HepG2 (cell line): ENCODE results near the gene LSM14B. TPM values are rescaled to one million over a fixed set of nuclear protein-coding genes. Genes with fewer than 3 reads are reported as not detected.
A peak's percentile ranks its signal among the peaks of the same experiment; 100 is the strongest.

Experiments
- ATAC-seq: fragments of 200-7000 bp; cut with Tn5 transposase; 3 replicates; pipeline ENCODE4 v1.9.1; 2020; ENCODE audit warnings: mild to moderate bottlenecking, moderate library complexity
- BruUV-seq: library from RNA; stranded (reverse); fragments of 400-500 nt; replicated peaks from 2 replicates; lab custom pipeline; 2021; lab: Mats Ljungman, UMichigan
- CTCF ChIA-PET: fragments of 300-600 bp; formaldehyde crosslinking; extraction: SDS; loops from one replicate; lab custom pipeline; 2021; ENCODE audit warnings: low total read pairs, inconsistent platforms, low intra/inter-chr PET ratio; lab: Yijun Ruan, JAX
- POLR2A ChIA-PET: fragments of 350-600 bp; sonication (Branson Sonifier 250); formaldehyde crosslinking; loops from one replicate; lab custom pipeline; 2020; ENCODE audit warnings: antibody characterized with exemption, inconsistent platforms; lab: Yijun Ruan, JAX
- DNase-seq: peaks from one replicate; pipeline ENCODE4 v3.0.0-alpha.2; 2015; ENCODE audit warnings: low spot score
- FAIRE-seq: peaks from 3 replicates; lab custom pipeline; 2011; peaks lifted over from hg19 to GRCh38; lab: Jason Lieb, UNC
- H2AFZ ChIP-seq: one replicate; pipeline ENCODE4 v1.6.1; 2011; ENCODE audit warnings: low read length, inconsistent platforms
- H3K27ac ChIP-seq: fragments of 300-600 bp; 3 replicates; pipeline ENCODE4 v1.8.0; 2011; ENCODE audit warnings: mixed run types, mild to moderate bottlenecking, mixed read lengths, low read length, inconsistent platforms; ENCODE audit not compliant: insufficient read depth; ENCODE audit errors: extremely low read length
- H3K27me3 ChIP-seq, 2 experiments: fragments of 200-600 bp in 1 of 2; 2 replicates in 1 of 2; 3 replicates in 1 of 2; pipeline versions ENCODE4 v1.6.0 to v1.8.0; 2011; ENCODE audit warnings: low read length in 2 of 2, mild to moderate bottlenecking in 2 of 2, moderate library complexity in 2 of 2, inconsistent platforms in 1 of 2; ENCODE audit not compliant: insufficient read depth in 2 of 2, control insufficient read depth in 1 of 2
- H3K36me3 ChIP-seq, 2 experiments: fragments of 200-600 bp in 1 of 2; replicated peaks in 1 of 2; 2 replicates in 1 of 2; 3 replicates in 1 of 2; pipeline versions ENCODE4 v1.5.1 to v1.8.0; 2011; ENCODE audit warnings: low read length in 2 of 2, inconsistent platforms in 1 of 2; ENCODE audit not compliant: insufficient read depth in 2 of 2, control insufficient read depth in 1 of 2
- H3K4me1 ChIP-seq: 2 replicates; pipeline ENCODE4 v1.5.1; 2012; ENCODE audit warnings: low read length, inconsistent platforms; ENCODE audit not compliant: insufficient read depth
- H3K4me2 ChIP-seq: 2 replicates; pipeline ENCODE4 v1.6.0; 2011; ENCODE audit warnings: low read depth, low read length, inconsistent platforms
- H3K4me3 ChIP-seq, 3 experiments: fragments of 200-600 bp in 1 of 3; sonication (generic), shearing (Covaris generic) in 1 of 3; replicated peaks in 1 of 3; 2 replicates each; pipeline ENCODE4 v1.5.1; 2011 to 2016; ENCODE audit warnings: low read length in 3 of 3, inconsistent platforms in 2 of 3, low read depth in 2 of 3, mild to moderate bottlenecking in 2 of 3, control low read depth in 1 of 3, mixed read lengths in 1 of 3; ENCODE audit not compliant: insufficient read depth in 1 of 3
- H3K79me2 ChIP-seq: one replicate; pipeline ENCODE4 v1.6.1; 2011; ENCODE audit warnings: low read length, inconsistent platforms; ENCODE audit not compliant: insufficient read depth
- H3K9ac ChIP-seq: 2 replicates; pipeline ENCODE4 v1.6.0; 2011; ENCODE audit warnings: mild to moderate bottlenecking, low read depth, low read length, inconsistent platforms; ENCODE audit not compliant: insufficient read depth
- H3K9me3 ChIP-seq: 2 replicates; pipeline ENCODE4 v1.5.1; 2012; ENCODE audit warnings: mild to moderate bottlenecking, low read length
- H4K20me1 ChIP-seq: 2 replicates; pipeline ENCODE4 v1.6.0; 2011; ENCODE audit warnings: inconsistent platforms, mild to moderate bottlenecking, low read length, moderate library complexity; ENCODE audit not compliant: insufficient read depth
- AGO2 ChIP-seq: fragments of 200-400 bp; formaldehyde crosslinking; optimal IDR thresholded peaks from 2 replicates; pipeline ENCODE3; 2017; ENCODE audit warnings: mild to moderate bottlenecking, low read depth, low read length, moderate library complexity
- BORCS8-MEF2B ChIP-seq: sonication (generic); formaldehyde crosslinking; IDR thresholded peaks from 2 replicates; pipeline ENCODE4 v1.8.0; 2022; ENCODE audit warnings: mild to moderate bottlenecking, missing genetic modification reagents
- NKX3-1 ChIP-seq: sonication (generic); formaldehyde crosslinking; IDR thresholded peaks from 2 replicates; pipeline ENCODE4 v1.5.0; 2020; ENCODE audit warnings: missing genetic modification reagents
- RXRB ChIP-seq: IDR thresholded peaks from 2 replicates; pipeline ENCODE4 v1.6.1; 2016; ENCODE audit warnings: borderline replicate concordance, missing genetic modification reagents, missing compliant biosample characterization
- ZNF326 ChIP-seq: sonication (generic); formaldehyde crosslinking; IDR thresholded peaks from 2 replicates; pipeline ENCODE4 v1.4.0; 2020; ENCODE audit warnings: missing genetic modification reagents, borderline replicate concordance
- WGBS: methylation state at CpG from one replicate; pipeline ENCODE4 v1.1.6; 2017; ENCODE audit warnings: low lambda C conversion rate; 5-methylcytosine and 5-hydroxymethylcytosine counted together
- in situ Hi-C: cut with HindIII; loops from 2 replicates; pipeline ENCODE4 v1.10.0; 2017; ENCODE audit warnings: low pct_unique_long_range_greater_than_20kb; ENCODE audit not compliant: extremely low pct_ligation_motif_present
- intact Hi-C: fragments of 100-400 bp; cut with micrococcal nuclease; formaldehyde crosslinking; loops from one replicate; pipeline ENCODE4 v1.10.0; 2022; ENCODE audit not compliant: unreplicated experiment
- polyA plus RNA-seq, 8 experiments: library from polyadenylated mRNA; depleted of rRNA in 3 of 8; stranded (reverse) in 7 of 8; unstranded in 1 of 8; fragments of >200 nt; fragmentation: Illumina TruSeq in 4 of 8; extraction: Trizol in 4 of 8; gene quantifications; 2 replicates each; pipeline versions ENCODE4 v1.2.1 to v1.2.3, GENCODE V29; 2011 to 2016; ENCODE audit warnings: low read depth in 4 of 8, missing spikeins in 1 of 8, mixed read lengths in 1 of 8; ENCODE audit not compliant: insufficient read depth in 1 of 8
- total RNA-seq, 5 experiments: library from RNA; depleted of rRNA; stranded (reverse); fragments of >200 nt; fragmentation: Illumina TruSeq; extraction: Trizol; gene quantifications; 2 replicates each; pipeline ENCODE4 v1.2.3, GENCODE V29; 2016; ENCODE audit warnings: low read depth in 1 of 5
- TF ChIP-seq, protein P1 (sequence below): sonication (generic); formaldehyde crosslinking; IDR thresholded peaks from 2 replicates; pipeline ENCODE4 v1.5.0; 2020; ENCODE audit warnings: mild to moderate bottlenecking, missing genetic modification reagents, borderline replicate concordance
- TF ChIP-seq, protein P2 (sequence below): fragments of 450-650 bp; IDR thresholded peaks from 2 replicates; pipeline ENCODE4 v1.6.1; 2016
- TF ChIP-seq, protein P3 (sequence below): IDR thresholded peaks from 2 replicates; pipeline ENCODE4 v1.6.1; 2016; ENCODE audit warnings: missing biosample characterization, missing genetic modification reagents, low read depth
- TF ChIP-seq, protein P4 (sequence below): sonication (generic); formaldehyde crosslinking; IDR thresholded peaks from 2 replicates; pipeline ENCODE4 v1.4.0; 2020; ENCODE audit warnings: mild to moderate bottlenecking, missing genetic modification reagents

The LSM14B gene
- total and polyA plus RNA-seq, 2 of the 13 experiments (the other 11 are each of a cell fraction or from before 2014, with no cell fraction given), result 43.3 to 79.2 TPM

DNA sequence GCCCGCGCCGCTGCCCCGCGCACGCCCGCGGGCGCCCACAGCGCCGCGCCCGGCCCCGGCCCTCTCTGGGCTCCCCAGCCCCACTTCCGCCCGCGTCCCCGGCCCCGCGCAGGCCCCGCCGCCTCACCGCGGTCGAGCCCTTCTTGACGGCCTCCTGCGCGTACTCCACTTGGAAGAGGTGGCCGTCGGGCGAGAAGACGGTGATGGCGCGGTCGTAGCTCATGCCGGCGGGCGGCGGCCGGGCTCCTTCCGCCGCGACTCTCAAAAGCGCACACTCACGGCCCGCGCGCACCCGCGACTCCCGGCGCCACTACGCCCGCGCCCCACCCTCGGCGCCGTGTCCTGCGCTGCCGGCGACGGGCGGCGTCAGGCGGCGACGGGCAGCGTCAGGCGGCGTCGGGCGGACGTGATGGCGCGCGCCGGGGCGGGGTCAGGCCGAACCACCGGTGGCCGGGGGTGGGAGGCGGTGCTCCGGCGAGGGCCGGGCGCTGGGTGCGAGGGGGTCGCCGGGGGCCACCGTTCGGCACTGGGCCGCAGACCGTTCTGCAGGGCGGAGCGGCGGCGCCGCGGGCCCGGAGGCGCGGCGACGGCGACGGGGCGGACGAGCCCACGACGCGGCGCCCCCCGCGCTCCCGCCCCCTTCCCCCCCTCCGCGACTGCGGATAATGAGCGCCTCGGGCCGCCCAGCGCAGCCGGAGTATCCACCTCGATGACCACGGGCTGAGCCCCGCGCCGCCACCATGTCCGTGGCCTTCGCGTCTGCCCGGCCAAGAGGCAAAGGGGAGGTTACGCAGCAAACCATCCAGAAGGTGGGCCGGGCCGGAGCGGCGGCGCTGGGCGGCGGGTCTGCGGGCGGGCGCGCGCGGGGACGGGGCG lies 21.0 kb downstream of the LSM14B start, which contains the start of the genes PSMA7 and SS18L1:
TSS of gene PSMA7 (minus strand) at position 314 of the 876 bp plus-strand sequence. CDS start at position 223, 91 bp downstream.
TSS of gene SS18L1 (plus strand) at position 689 of the 876 bp plus-strand sequence. CDS start at position 741, 52 bp downstream.
- POLR2A ChIA-PET, result interaction anchor here (1.0 to 3.4 kb wide), 7 partner anchors 19 to 232 kb away, joined by 3 to 45 read pairs (median 7); partner anchors contain the start of genes LSM14B and TAF4
- H3K4me2 ChIP-seq, result peak within 1 kb of the TSS; percentile 96
- FAIRE-seq (no peak), DNase-seq (peak; percentile 84), ATAC-seq (peak; percentile 71)
- H2AFZ ChIP-seq, result no peak within 1 kb of the TSS
- no TSS peak for BruUV-seq
- peaks cover 59% of the 10 kb centered on the region for H3K4me1 ChIP-seq
- H3K4me3 ChIP-seq, result peak within 1 kb of the TSS; percentile 87 to 93 (median 88)
- peak within 1 kb of the TSS; percentile 72 for H3K27ac ChIP-seq
- peaks cover 48% of the 10 kb centered on the region for H4K20me1 ChIP-seq
- H3K36me3 ChIP-seq, result peaks cover 16 to 26% of the 10 kb centered on the region in 2 experiments
- H3K79me2 ChIP-seq, result peaks cover 83% of the 10 kb centered on the region
- CTCF ChIA-PET, result interaction anchor here (3.5 kb wide), 1 partner anchor 132 kb away, joined by 13 read pairs; no protein-coding TSS in a partner anchor
- H3K9me3 ChIP-seq, result no peaks in the 10 kb centered on the region
- in situ Hi-C loops (loop anchor here (5.0 kb wide), 1 partner anchor 131 kb away; no protein-coding TSS in a partner anchor), intact Hi-C loops (no loop called here)
- peak within 1 kb of the TSS; percentile 90 for H3K9ac ChIP-seq
- no peaks in the 10 kb centered on the region; a peak in 1 of 5 replicates for H3K27me3 ChIP-seq
- WGBS, result under 1% methylated on average over 79 of the region's 148 CpGs
- TF ChIP-seq RXRB (CRISPR knock-in tag) (peak; percentile 47; the same call in 1 of the 2 replicates), ZNF326 (CRISPR knock-in tag) (no peak), AGO2 (no peak), BORCS8-MEF2B (CRISPR knock-in tag) (peak; percentile 60; the same call in 1 of the 2 replicates), NKX3-1 (CRISPR knock-in tag) (no peak)
- TF ChIP-seq, protein P1, sequence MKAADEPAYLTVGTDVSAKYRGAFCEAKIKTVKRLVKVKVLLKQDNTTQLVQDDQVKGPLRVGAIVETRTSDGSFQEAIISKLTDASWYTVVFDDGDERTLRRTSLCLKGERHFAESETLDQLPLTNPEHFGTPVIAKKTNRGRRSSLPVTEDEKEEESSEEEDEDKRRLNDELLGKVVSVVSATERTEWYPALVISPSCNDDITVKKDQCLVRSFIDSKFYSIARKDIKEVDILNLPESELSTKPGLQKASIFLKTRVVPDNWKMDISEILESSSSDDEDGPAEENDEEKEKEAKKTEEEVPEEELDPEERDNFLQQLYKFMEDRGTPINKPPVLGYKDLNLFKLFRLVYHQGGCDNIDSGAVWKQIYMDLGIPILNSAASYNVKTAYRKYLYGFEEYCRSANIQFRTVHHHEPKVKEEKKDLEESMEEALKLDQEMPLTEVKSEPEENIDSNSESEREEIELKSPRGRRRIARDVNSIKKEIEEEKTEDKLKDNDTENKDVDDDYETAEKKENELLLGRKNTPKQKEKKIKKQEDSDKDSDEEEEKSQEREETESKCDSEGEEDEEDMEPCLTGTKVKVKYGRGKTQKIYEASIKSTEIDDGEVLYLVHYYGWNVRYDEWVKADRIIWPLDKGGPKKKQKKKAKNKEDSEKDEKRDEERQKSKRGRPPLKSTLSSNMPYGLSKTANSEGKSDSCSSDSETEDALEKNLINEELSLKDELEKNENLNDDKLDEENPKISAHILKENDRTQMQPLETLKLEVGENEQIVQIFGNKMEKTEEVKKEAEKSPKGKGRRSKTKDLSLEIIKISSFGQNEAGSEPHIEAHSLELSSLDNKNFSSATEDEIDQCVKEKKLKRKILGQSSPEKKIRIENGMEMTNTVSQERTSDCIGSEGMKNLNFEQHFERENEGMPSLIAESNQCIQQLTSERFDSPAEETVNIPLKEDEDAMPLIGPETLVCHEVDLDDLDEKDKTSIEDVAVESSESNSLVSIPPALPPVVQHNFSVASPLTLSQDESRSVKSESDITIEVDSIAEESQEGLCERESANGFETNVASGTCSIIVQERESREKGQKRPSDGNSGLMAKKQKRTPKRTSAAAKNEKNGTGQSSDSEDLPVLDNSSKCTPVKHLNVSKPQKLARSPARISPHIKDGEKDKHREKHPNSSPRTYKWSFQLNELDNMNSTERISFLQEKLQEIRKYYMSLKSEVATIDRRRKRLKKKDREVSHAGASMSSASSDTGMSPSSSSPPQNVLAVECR (CRISPR knock-in tag), result peak; percentile 91; the same call in 1 of the 2 replicates
- TF ChIP-seq, protein P2, sequence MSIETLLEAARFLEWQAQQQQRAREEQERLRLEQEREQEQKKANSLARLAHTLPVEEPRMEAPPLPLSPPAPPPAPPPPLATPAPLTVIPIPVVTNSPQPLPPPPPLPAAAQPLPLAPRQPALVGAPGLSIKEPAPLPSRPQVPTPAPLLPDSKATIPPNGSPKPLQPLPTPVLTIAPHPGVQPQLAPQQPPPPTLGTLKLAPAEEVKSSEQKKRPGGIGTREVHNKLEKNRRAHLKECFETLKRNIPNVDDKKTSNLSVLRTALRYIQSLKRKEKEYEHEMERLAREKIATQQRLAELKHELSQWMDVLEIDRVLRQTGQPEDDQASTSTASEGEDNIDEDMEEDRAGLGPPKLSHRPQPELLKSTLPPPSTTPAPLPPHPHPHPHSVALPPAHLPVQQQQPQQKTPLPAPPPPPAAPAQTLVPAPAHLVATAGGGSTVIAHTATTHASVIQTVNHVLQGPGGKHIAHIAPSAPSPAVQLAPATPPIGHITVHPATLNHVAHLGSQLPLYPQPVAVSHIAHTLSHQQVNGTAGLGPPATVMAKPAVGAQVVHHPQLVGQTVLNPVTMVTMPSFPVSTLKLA, result no peak
- TF ChIP-seq, protein P3, sequence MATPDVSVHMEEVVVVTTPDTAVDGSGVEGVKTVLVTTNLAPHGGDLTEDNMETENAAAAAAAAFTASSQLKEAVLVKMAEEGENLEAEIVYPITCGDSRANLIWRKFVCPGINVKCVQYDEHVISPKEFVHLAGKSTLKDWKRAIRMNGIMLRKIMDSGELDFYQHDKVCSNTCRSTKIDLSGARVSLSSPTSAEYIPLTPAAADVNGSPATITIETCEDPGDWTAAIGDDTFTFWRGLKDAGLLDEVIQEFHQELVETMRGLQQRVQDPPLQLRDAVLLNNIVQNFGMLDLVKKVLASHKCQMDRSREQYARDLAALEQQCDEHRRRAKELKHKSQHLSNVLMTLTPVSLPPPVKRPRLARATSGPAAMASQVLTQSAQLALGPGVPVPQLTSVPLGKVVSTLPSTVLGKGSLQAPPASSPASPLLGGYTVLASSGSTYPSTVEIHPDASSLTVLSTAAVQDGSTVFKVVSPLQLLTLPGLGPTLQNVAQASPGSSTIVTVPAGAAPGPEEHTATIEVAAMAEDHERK (CRISPR knock-in tag), result peak; percentile 87
- TF ChIP-seq, protein P4, sequence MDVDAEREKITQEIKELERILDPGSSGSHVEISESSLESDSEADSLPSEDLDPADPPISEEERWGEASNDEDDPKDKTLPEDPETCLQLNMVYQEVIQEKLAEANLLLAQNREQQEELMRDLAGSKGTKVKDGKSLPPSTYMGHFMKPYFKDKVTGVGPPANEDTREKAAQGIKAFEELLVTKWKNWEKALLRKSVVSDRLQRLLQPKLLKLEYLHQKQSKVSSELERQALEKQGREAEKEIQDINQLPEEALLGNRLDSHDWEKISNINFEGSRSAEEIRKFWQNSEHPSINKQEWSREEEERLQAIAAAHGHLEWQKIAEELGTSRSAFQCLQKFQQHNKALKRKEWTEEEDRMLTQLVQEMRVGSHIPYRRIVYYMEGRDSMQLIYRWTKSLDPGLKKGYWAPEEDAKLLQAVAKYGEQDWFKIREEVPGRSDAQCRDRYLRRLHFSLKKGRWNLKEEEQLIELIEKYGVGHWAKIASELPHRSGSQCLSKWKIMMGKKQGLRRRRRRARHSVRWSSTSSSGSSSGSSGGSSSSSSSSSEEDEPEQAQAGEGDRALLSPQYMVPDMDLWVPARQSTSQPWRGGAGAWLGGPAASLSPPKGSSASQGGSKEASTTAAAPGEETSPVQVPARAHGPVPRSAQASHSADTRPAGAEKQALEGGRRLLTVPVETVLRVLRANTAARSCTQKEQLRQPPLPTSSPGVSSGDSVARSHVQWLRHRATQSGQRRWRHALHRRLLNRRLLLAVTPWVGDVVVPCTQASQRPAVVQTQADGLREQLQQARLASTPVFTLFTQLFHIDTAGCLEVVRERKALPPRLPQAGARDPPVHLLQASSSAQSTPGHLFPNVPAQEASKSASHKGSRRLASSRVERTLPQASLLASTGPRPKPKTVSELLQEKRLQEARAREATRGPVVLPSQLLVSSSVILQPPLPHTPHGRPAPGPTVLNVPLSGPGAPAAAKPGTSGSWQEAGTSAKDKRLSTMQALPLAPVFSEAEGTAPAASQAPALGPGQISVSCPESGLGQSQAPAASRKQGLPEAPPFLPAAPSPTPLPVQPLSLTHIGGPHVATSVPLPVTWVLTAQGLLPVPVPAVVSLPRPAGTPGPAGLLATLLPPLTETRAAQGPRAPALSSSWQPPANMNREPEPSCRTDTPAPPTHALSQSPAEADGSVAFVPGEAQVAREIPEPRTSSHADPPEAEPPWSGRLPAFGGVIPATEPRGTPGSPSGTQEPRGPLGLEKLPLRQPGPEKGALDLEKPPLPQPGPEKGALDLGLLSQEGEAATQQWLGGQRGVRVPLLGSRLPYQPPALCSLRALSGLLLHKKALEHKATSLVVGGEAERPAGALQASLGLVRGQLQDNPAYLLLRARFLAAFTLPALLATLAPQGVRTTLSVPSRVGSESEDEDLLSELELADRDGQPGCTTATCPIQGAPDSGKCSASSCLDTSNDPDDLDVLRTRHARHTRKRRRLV (CRISPR knock-in tag), result no peak
